HUES6 (cell line): ENCODE measurements around the gene PRKCD.

Experiments
- H3K27ac ChIP-seq: 2 replicates; pipeline ENCODE4 v1.7.0; 2013; ENCODE audit warnings: low read depth, mild to moderate bottlenecking, low read length, inconsistent platforms
- H3K27me3 ChIP-seq: 2 replicates; pipeline ENCODE4 v1.6.1; 2013; ENCODE audit warnings: low read length; ENCODE audit not compliant: control insufficient read depth, insufficient read depth
- H3K36me3 ChIP-seq: 2 replicates; pipeline ENCODE4 v1.6.1; 2013; ENCODE audit warnings: low read length; ENCODE audit not compliant: control insufficient read depth, insufficient read depth
- H3K4me1 ChIP-seq: 2 replicates; pipeline ENCODE4 v1.6.1; 2013; ENCODE audit warnings: low read length; ENCODE audit not compliant: control insufficient read depth, insufficient read depth
- H3K4me3 ChIP-seq: 2 replicates; pipeline ENCODE4 v1.5.1; 2013; ENCODE audit warnings: low read depth, low read length
- H3K9ac ChIP-seq: one replicate; pipeline ENCODE4 v1.6.1; 2013; ENCODE audit warnings: mild to moderate bottlenecking, low read length
- H3K9me3 ChIP-seq: 2 replicates; pipeline ENCODE4 v1.6.1; 2013; ENCODE audit warnings: low read depth, low read length; ENCODE audit not compliant: control insufficient read depth, insufficient read depth

Gene PRKCD

DNA sequence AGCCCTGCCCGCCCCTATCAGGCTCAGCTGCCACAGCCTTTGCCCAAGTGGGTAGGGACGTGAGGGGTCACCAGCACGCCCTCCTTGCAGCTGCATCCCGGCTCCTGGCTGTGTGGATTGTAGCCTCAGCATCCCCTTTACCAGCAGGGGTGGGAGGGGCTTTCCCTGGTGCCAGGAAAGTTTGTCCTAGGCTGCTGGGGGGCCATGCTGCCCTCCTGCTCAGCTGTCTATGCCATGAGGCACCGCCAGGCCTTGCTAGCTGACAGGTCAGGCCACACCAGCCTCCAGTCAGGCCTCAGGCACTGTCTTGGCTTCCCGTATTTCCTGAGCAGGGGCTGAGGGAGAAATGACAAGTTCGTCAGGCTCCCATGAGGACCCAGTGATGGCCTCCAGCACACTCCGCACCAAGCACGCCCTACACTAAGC is 62.5 kb downstream of the PRKCD start:
- Histone ChIP-seq H3K4me1 (no peaks in the 10 kb centered on the region), H3K9me3 (no peaks in the 10 kb centered on the region), H3K9ac (no peak overlapping the region), H3K27me3 (no peaks in the 10 kb centered on the region), H3K4me3 (no peak overlapping the region), H3K36me3 (peaks cover 65% of the 10 kb centered on the region), H3K27ac (no peak overlapping the region)

DNA sequence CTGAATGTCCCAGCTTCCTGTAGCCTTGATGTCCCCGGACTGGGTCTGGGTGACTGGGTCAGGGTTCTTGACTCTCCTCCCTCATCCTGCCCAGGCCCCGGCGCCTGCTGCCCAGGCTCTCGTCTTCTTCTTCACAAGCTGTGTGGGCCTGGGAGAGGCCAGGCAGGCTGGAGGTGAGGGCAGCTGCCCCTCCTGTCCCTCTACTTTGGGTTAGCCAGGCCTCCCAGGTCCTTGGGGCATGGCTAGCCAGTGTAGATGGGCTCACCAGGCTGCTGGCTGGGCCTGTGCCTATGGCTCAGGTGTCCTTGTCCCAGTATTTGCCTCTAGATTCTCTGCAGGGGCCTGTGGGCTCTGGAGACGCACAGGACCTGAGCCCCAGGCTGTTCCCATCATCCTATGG is 63.0 kb downstream of the PRKCD start:
- Histone ChIP-seq H3K27ac (no peak overlapping the region), H3K9me3 (no peaks in the 10 kb centered on the region), H3K36me3 (peaks cover 70% of the 10 kb centered on the region), H3K4me1 (no peaks in the 10 kb centered on the region), H3K4me3 (no peak overlapping the region), H3K9ac (no peak overlapping the region), H3K27me3 (no peaks in the 10 kb centered on the region)

DNA sequence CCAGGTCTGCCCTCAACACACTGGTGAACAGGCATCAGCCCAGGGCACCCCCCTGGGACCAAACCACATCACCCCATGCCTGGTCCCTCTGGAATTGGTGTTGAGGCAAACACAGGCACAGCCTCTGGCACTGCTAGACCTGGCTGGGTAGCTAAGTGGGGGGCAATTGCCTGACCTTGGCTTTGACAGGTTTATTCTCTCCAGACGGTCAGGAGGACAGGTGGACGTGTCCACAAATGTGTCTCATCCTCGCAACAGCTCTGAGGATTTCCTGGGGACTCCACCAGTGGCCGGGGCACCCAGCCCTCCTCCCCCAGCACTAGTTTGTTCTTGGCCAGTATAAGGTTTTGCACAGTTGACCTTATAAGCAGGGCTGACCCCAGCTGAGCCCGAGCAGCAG is 63.5 kb downstream of the PRKCD start:
- H3K4me3 ChIP-seq: no peak overlapping the region
- H3K4me1 ChIP-seq: no peaks in the 10 kb centered on the region
- peaks cover 75% of the 10 kb centered on the region for H3K36me3 ChIP-seq
- no peaks in the 10 kb centered on the region for H3K27me3 ChIP-seq
- no peak overlapping the region for H3K9ac ChIP-seq
- H3K27ac ChIP-seq: no peak overlapping the region
- H3K9me3 ChIP-seq: no peaks in the 10 kb centered on the region

DNA sequence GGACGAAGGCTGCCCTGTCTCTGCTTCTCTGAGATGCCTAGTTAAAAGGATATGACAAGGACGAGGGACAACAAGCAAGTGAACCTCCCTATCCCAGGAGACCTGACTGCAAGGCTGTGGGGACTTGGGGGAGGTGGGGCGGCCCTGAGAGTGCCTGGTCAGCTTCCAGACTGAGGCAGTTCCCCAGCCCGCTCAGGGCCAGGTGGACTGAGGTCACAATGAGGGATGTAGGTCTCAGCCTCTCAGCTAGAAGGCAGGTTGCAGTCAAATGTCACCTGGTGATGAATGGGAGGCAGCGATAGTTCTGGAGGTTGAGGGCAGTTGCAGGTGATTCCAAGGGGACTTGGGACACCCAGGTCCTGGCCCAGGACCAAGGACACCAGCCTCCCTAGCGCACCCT is 64.2 kb downstream of the PRKCD start:
- Histone ChIP-seq H3K4me1 (no peaks in the 10 kb centered on the region), H3K27ac (no peak overlapping the region), H3K27me3 (no peaks in the 10 kb centered on the region), H3K36me3 (peaks cover 81% of the 10 kb centered on the region), H3K4me3 (no peak overlapping the region), H3K9me3 (no peaks in the 10 kb centered on the region), H3K9ac (no peak overlapping the region)

DNA sequence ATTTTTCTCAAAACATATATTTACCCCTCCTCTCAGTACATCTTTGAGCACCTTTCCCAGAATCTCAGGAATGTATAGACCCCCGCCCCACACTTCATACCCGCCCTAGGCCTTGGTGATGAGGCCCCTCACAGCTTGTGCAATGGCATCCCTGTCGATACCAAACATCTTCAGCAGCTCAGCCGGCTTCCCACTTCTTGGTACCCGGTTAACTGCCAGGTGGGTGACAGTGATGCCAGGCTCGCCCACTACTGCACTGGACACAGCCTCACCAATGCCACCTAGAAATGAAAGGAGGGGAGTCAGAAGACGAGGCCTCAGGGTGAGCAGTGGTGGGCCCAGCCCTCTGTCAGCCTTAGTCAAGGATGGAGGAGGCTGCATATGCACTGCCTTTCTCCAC is 64.6 kb downstream of the PRKCD start:
- Histone ChIP-seq H3K36me3 (peaks cover 86% of the 10 kb centered on the region), H3K9me3 (no peaks in the 10 kb centered on the region), H3K27ac (no peak overlapping the region), H3K9ac (no peak overlapping the region), H3K27me3 (no peaks in the 10 kb centered on the region), H3K4me3 (no peak overlapping the region), H3K4me1 (no peaks in the 10 kb centered on the region)

DNA sequence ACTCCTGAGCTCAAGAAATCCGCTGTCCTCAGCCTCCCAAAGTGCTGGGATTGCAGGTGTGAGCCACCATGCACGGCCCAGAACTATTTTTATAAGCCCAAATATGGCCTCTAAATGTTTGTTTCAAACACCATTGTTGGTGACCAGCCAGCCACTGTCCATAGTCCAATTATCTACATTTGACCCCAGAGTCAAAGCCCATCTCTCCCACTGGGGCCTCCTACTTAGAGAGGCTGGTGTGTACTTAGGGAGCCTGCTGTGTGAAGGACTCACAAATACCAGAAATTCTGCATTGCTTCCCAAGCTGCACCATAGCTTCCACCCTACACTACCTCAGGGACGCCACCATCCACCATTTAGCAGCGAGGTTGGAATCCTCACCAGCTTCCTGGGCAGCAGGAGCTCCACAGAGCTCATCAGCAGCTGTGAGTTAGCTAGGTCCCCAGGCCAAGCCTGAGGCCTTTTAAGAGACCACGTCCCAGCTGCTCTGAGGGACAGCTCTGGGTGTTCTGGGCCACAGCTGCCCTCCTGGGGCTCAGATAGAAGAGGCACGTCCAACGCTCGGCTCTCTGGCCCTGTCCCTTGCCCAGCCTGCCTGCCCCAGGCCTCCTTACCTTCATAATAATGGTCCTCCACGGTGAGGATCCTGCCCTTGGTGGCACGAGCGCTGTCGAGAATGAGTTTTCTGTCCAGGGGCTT is 65.3 kb downstream of the PRKCD start:
- Histone ChIP-seq H3K4me3 (no peak overlapping the region), H3K27ac (no peak overlapping the region), H3K27me3 (no peaks in the 10 kb centered on the region), H3K9me3 (no peaks in the 10 kb centered on the region), H3K9ac (no peak overlapping the region), H3K4me1 (no peaks in the 10 kb centered on the region), H3K36me3 (peaks cover 93% of the 10 kb centered on the region)

DNA sequence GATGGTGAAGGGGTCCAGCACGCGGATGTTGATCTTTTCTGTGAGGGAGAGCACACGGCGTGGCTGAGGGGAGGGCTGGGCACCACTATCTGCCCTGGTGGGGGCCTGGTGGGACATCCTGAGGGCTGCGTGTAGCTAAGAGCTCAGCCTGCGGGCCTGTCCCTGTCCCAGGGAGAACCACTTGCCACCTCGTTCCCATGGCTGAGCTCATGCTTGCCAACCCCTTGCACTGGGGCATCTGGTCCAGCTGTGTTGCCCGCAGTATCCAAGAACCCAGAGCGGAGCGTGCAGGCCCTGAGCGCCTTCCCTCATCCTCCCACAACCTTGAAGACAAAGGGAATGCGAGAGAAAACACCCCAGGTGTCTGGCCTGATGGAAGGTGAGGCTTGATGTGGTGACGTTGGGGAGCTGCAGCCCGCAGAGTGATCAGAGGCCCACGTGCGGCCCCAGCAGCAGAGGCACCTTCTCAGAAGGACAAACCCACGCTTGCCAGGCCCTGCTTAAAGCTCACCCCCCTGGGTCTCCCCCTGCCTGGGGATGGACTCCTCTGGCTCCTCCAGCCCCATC is 65.9 kb downstream of the PRKCD start:
- no peak overlapping the region for H3K9ac ChIP-seq
- H3K36me3 ChIP-seq: peaks cover 94% of the 10 kb centered on the region
- no peak overlapping the region for H3K4me3 ChIP-seq
- H3K4me1 ChIP-seq: no peaks in the 10 kb centered on the region
- H3K27me3 ChIP-seq: no peaks in the 10 kb centered on the region
- no peaks in the 10 kb centered on the region for H3K9me3 ChIP-seq
- H3K27ac ChIP-seq: no peak overlapping the region

DNA sequence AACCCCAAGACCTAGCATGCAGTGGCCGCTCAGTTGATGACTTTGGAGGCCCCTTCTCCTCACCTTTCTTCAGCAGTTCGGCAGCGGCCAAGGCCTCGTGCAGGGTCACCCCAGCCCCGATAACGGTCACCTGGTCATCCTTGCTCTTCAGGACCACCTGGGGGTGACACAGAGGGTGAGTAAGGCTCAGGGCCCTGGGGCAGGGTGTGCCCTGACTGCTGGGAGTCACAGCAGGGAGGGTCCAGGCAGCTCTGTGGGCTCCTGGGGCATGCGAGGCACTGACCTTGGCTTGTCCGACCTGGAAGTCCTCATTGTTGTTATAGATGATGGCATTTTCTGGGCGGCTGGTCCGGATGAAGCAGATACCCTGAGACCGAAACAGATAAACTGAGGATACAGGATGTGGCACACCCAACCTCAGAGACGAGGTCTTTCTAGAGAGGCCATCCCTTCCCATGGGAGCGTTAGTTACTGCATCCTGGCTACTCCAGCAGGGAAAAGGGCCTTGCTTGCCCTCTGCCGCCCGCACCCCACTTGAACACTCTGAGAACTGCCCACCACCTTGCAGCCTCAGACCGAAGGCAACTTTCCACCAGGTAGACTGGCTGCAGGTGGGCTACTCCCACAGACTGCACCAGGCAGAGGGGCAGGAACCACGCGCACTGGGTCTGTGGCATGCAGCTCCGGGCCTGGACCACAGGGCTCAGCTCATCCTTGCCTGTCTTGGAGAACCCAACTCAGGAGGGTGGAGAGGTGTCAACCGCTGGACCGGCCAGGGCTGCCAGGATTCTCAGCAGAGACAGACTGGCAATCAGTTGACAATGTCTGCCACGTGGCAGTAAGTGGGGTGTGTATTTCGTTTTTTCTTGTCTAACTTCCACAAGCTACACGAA is 67.2 kb downstream of the PRKCD start:
- Histone ChIP-seq H3K4me3 (no peak overlapping the region), H3K36me3 (peaks cover 100% of the 10 kb centered on the region), H3K9me3 (no peaks in the 10 kb centered on the region), H3K4me1 (no peaks in the 10 kb centered on the region), H3K9ac (no peak overlapping the region), H3K27ac (no peak overlapping the region), H3K27me3 (no peaks in the 10 kb centered on the region)

GRCh38 chr3:53229171-53229570 is 68.2 kb downstream of the PRKCD start:
- H3K4me1 ChIP-seq: no peaks in the 10 kb centered on the region
- no peaks in the 10 kb centered on the region for H3K27me3 ChIP-seq
- H3K9ac ChIP-seq: no peak overlapping the region
- no peak overlapping the region for H3K4me3 ChIP-seq
- H3K9me3 ChIP-seq: no peaks in the 10 kb centered on the region
- H3K36me3 ChIP-seq: peaks cover 100% of the 10 kb centered on the region
- no peak overlapping the region for H3K27ac ChIP-seq

GRCh38 chr3:53229606-53230005 is 68.6 kb downstream of the PRKCD start:
- Histone ChIP-seq H3K27me3 (no peaks in the 10 kb centered on the region), H3K4me3 (no peak overlapping the region), H3K27ac (no peak overlapping the region), H3K9me3 (no peaks in the 10 kb centered on the region), H3K4me1 (no peaks in the 10 kb centered on the region), H3K36me3 (peaks cover 100% of the 10 kb centered on the region), H3K9ac (no peak overlapping the region)

DNA sequence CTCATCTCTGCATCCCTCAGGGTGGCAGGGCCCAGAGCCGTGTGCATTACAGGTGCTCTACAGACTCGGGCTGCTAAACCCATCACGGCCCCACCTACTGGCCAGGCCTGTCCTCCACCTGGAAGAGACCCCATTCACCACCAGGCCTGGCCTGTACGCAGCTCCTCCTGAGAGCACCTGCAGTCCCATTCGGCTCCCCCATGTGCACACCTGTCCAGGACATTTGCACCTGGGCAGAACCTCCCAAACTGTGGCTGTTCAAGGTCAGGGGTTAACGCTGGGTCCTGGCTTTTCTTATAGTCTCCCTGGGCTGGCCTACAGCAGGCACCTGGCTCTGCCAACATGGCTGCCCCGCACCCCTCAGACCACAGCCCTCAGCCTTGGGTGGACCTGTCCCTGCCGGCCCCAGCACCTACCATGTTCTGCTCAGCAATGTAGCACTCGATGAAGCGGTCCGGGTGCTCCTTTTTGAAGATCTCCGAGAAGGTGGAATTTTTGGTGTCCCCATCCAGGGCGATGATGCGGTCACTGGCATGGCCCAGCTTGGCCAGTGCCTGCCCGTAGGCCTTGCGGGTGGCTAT is 69.1 kb downstream of the PRKCD start:
- Histone ChIP-seq H3K27ac (no peak overlapping the region), H3K36me3 (peaks cover 100% of the 10 kb centered on the region), H3K4me1 (no peaks in the 10 kb centered on the region), H3K9me3 (no peaks in the 10 kb centered on the region), H3K4me3 (no peak overlapping the region), H3K9ac (no peak overlapping the region), H3K27me3 (no peaks in the 10 kb centered on the region)
